Ascending aorta (tissue), 2 donors: ENCODE measurements around the gene MTCL3.
A peak's percentile ranks its signal among the peaks of the same experiment; 100 is the strongest.

Experiments used
- DNase-seq, 2 donors: peaks; one replicate each; pipeline ENCODE4 v3.0.0-alpha.2; 2019; ENCODE audit warnings: low spot score in 2 of 2
- H3K27ac ChIP-seq, 2 donors: fragments of 200-600 bp; sonication (generic); one replicate each; pipeline ENCODE4 v1.5.1; 2016 to 2017; ENCODE audit warnings: mild to moderate bottlenecking in 1 of 2
- H3K27me3 ChIP-seq: fragments of 200-600 bp; sonication (generic); one replicate; pipeline ENCODE4 v1.5.1; 2017
- H3K36me3 ChIP-seq, 2 donors: fragments of 200-600 bp; sonication (generic); one replicate each; pipeline ENCODE4 v1.5.1; 2016
- H3K4me1 ChIP-seq, 2 donors: fragments of 200-600 bp; sonication (generic); one replicate each; pipeline ENCODE4 v1.5.1; 2016 to 2017; ENCODE audit warnings: mild to moderate bottlenecking in 1 of 2
- H3K4me3 ChIP-seq, 2 donors: fragments of 200-600 bp; sonication (generic); one replicate each; pipeline ENCODE4 v1.5.1; 2016 to 2017; ENCODE audit warnings: mild to moderate bottlenecking in 1 of 2
- H3K9me3 ChIP-seq, 2 donors: fragments of 200-600 bp; sonication (generic); one replicate each; pipeline ENCODE4 v1.5.1; 2016
- intact Hi-C: fragments of 100-400 bp; cut with DNase I; formaldehyde crosslinking; loops from one replicate; pipeline ENCODE4 v1.15.1; 2023
- TF ChIP-seq, protein P1 (sequence below), 3 experiments: fragments of 200-600 bp in 2 of 3; fragments of 450-650 bp in 1 of 3; sonication (generic) in 2 of 3; IDR thresholded peaks; one replicate each; pipeline ENCODE4 v1.5.1; 2016 to 2019; ENCODE audit warnings: antibody characterized with exemption in 3 of 3, mild to moderate bottlenecking in 1 of 3, moderate library complexity in 1 of 3

The MTCL3 gene

GRCh38 chr6:127457456-127458064 lies 61.6 kb downstream of the MTCL3 start:
- intact Hi-C loops = loop anchor here (2.0 kb wide), 1 partner anchor 115 kb away; the partner anchor contains the start of gene ECHDC1
- no peak for DNase-seq

GRCh38 chr6:127456465-127456864 lies 62.7 kb downstream of the MTCL3 start:
- Histone ChIP-seq H3K27ac (peak overlapping the region in 1 of 2 donors; percentile 6), H3K27me3 (no peaks in the 10 kb centered on the region), H3K9me3 (no peaks in the 10 kb centered on the region), H3K4me3 (no peak overlapping the region), H3K4me1 (no peaks in the 10 kb centered on the region), H3K36me3 (no peaks in the 10 kb centered on the region)
- intact Hi-C loops = no loop called here
- DNase-seq = no peak
- TF ChIP-seq, protein P1, sequence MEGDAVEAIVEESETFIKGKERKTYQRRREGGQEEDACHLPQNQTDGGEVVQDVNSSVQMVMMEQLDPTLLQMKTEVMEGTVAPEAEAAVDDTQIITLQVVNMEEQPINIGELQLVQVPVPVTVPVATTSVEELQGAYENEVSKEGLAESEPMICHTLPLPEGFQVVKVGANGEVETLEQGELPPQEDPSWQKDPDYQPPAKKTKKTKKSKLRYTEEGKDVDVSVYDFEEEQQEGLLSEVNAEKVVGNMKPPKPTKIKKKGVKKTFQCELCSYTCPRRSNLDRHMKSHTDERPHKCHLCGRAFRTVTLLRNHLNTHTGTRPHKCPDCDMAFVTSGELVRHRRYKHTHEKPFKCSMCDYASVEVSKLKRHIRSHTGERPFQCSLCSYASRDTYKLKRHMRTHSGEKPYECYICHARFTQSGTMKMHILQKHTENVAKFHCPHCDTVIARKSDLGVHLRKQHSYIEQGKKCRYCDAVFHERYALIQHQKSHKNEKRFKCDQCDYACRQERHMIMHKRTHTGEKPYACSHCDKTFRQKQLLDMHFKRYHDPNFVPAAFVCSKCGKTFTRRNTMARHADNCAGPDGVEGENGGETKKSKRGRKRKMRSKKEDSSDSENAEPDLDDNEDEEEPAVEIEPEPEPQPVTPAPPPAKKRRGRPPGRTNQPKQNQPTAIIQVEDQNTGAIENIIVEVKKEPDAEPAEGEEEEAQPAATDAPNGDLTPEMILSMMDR (IDR thresholded peaks at IDR 0.05) = no peak

More at GRCh38 chr6:127457456-127458064, 61.6 kb downstream of the MTCL3 start:
- no peaks in the 10 kb centered on the region for H3K27me3 ChIP-seq
- H3K9me3 ChIP-seq = no peaks in the 10 kb centered on the region
- TF ChIP-seq, protein P1 (IDR thresholded peaks at IDR 0.05) = no peak
- H3K36me3 ChIP-seq = no peaks in the 10 kb centered on the region
- H3K27ac ChIP-seq = peak overlapping the region in 1 of 2 donors; percentile 32
- no peaks in the 10 kb centered on the region for H3K4me1 ChIP-seq
- peak overlapping the region in 1 of 2 donors; percentile 55 for H3K4me3 ChIP-seq

GRCh38 chr6:127453845-127454619 lies 65.1 kb downstream of the MTCL3 start:
- intact Hi-C loops = no loop called here
- Histone ChIP-seq H3K36me3 (peaks cover 0 to 2% of the 10 kb centered on the region in 2 donors), H3K4me1 (no peaks in the 10 kb centered on the region), H3K4me3 (no peak overlapping the region), H3K27me3 (no peaks in the 10 kb centered on the region), H3K27ac (no peak overlapping the region), H3K9me3 (no peaks in the 10 kb centered on the region)
- TF ChIP-seq, protein P1 (IDR thresholded peaks at IDR 0.05) = no peak
- no peak for DNase-seq

DNA sequence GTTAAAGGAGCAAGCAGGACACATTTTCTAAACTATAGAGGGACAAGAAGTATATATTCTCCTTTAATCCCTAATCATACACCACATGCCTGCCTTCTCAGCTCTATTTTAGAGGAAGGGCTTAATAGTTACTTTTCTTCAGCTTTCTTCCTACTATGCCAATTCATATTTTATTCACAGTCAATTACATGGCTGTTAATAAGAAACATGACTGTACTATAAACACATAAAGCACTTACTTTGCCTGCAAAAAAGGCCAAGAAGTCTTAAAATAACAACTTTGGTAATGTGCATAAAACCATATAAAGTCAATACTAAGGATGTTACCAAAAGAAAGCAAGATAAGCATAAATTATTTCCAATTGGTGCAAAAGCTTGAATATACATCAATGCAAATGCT lies 66.3 kb downstream of the MTCL3 start:
- DNase-seq = no peak
- Histone ChIP-seq H3K27ac (no peak overlapping the region), H3K9me3 (no peaks in the 10 kb centered on the region), H3K4me3 (no peak overlapping the region), H3K4me1 (no peaks in the 10 kb centered on the region), H3K36me3 (peaks cover 0 to 3% of the 10 kb centered on the region in 2 donors), H3K27me3 (no peaks in the 10 kb centered on the region)
- intact Hi-C loops = no loop called here
- TF ChIP-seq, protein P1 (IDR thresholded peaks at IDR 0.05) = no peak

- no peaks in the 10 kb centered on the region for H3K9me3 ChIP-seq
- H3K27ac ChIP-seq = no peak overlapping the region
- no peak overlapping the region for H3K4me3 ChIP-seq
- no peaks in the 10 kb centered on the region for H3K4me1 ChIP-seq
- H3K36me3 ChIP-seq = peaks cover 0 to 3% of the 10 kb centered on the region in 2 donors
- no peak for DNase-seq
- TF ChIP-seq, protein P1 (IDR thresholded peaks at IDR 0.05) = no peak
- intact Hi-C loops = no loop called here
- no peaks in the 10 kb centered on the region for H3K27me3 ChIP-seq
Observed at GRCh38 chr6:127451388-127451787, 67.7 kb downstream of the MTCL3 start.
